ENCODE results near the gene CARD8. TPM values are rescaled to one million over a fixed set of nuclear protein-coding genes. Genes with fewer than 3 reads are reported as not detected.

The CARD8 gene
- polyA plus RNA-seq, 3 donors from 2014 or later, result 74.2 to 109 (median 86.3) TPM

GRCh38 chr19:48194041-48194843 is 61.5 kb downstream of the CARD8 start:
- Mint-ChIP-seq H3K4me3 (no peak overlapping the region), H3K9me3 (peaks cover 0 to 2% (median 0%) of the 10 kb centered on the region in 6 donors), H3K4me1 (peaks cover 3 to 8% of the 10 kb centered on the region in 2 donors), H3K27me3 (ENCODE audit: low read depth in 3 of 3) (peaks cover 0 to 3% (median 1%) of the 10 kb centered on the region in 3 donors), H3K27ac (no peak overlapping the region), H3K36me3 (peaks cover 0 to 6% (median 4%) of the 10 kb centered on the region in 3 donors)
- DNase-seq, result no peak

- Mint-ChIP-seq H3K36me3 (peaks cover 3 to 10% (median 5%) of the 10 kb centered on the region in 3 donors), H3K27me3 (ENCODE audit: low read depth in 3 of 3) (peaks cover 0 to 2% (median 1%) of the 10 kb centered on the region in 3 donors), H3K27ac (no peak overlapping the region), H3K9me3 (peaks cover 0 to 2% (median 0%) of the 10 kb centered on the region in 6 donors), H3K4me1 (peaks cover 3 to 8% of the 10 kb centered on the region in 2 donors), H3K4me3 (no peak overlapping the region)
- DNase-seq, result no peak
Measured at GRCh38 chr19:48192750-48193149, 63.0 kb downstream of the CARD8 start.

- Mint-ChIP-seq H3K9me3 (peaks cover 0 to 2% (median 0%) of the 10 kb centered on the region in 6 donors), H3K27ac (peak overlapping the region in 1 of 6 donors; percentile 60), H3K36me3 (peaks cover 3 to 12% (median 7%) of the 10 kb centered on the region in 3 donors), H3K4me3 (no peak overlapping the region), H3K27me3 (ENCODE audit: low read depth in 3 of 3) (peaks cover 0 to 2% (median 1%) of the 10 kb centered on the region in 3 donors), H3K4me1 (peaks cover 3 to 8% of the 10 kb centered on the region in 2 donors)
- DNase-seq, result no peak
Measured at GRCh38 chr19:48190885-48191284, 64.8 kb downstream of the CARD8 start.

- peak in 2 of 3 donors; percentile 19 to 23 for DNase-seq
Measured at GRCh38 chr19:48190288-48190884, 65.3 kb downstream of the CARD8 start.

DNA sequence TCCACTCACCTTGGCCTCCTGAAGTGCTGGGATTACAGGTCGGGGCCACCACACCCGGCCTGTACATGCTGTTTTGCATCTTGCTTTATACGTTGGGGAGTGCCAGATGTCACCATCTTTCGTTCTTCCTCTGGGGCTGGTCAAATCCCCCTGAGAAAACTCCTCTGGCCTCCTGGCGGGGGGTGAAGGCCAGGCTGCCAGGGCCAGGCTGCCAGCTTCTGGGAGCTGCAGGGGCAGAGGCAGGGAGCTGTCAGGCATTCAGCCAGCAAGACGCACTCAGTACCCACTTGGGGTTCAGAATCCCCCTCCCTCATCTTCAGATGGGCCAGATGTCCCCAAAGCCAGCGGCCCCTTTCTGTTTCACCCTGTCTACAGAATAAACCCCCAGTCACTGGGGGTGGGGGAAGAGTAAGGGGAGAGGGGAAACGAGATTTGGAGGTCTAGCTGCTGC is 69.1 kb downstream of the CARD8 start:
- no peak for DNase-seq
- H3K27me3 Mint-ChIP-seq (ENCODE audit: low read depth in 3 of 3), result peaks cover 0 to 3% (median 1%) of the 10 kb centered on the region in 3 donors
- H3K27ac Mint-ChIP-seq, result no peak overlapping the region
- H3K36me3 Mint-ChIP-seq, result peaks cover 6 to 17% (median 9%) of the 10 kb centered on the region in 3 donors
- peaks cover 0 to 1% of the 10 kb centered on the region in 2 donors for H3K4me1 Mint-ChIP-seq
- peaks cover 0 to 1% (median 0%) of the 10 kb centered on the region in 6 donors for H3K9me3 Mint-ChIP-seq
- H3K4me3 Mint-ChIP-seq, result no peak overlapping the region

More at GRCh38 chr19:48190288-48190884, 65.3 kb downstream of the CARD8 start:
- no peak overlapping the region for H3K27ac Mint-ChIP-seq
- H3K4me3 Mint-ChIP-seq, result no peak overlapping the region
- H3K36me3 Mint-ChIP-seq, result peaks cover 3 to 12% (median 7%) of the 10 kb centered on the region in 3 donors
- peaks cover 0 to 1% (median 0%) of the 10 kb centered on the region in 3 donors for H3K27me3 Mint-ChIP-seq (ENCODE audit: low read depth in 3 of 3)
- peaks cover 0 to 2% (median 0%) of the 10 kb centered on the region in 6 donors for H3K9me3 Mint-ChIP-seq
- peaks cover 3 to 8% of the 10 kb centered on the region in 2 donors for H3K4me1 Mint-ChIP-seq

- no peak overlapping the region for H3K27ac Mint-ChIP-seq
- DNase-seq, result no peak
- peaks cover 10 to 21% (median 14%) of the 10 kb centered on the region in 3 donors for H3K36me3 Mint-ChIP-seq
Measured at GRCh38 chr19:48186015-48186414, 69.7 kb downstream of the CARD8 start.

DNA sequence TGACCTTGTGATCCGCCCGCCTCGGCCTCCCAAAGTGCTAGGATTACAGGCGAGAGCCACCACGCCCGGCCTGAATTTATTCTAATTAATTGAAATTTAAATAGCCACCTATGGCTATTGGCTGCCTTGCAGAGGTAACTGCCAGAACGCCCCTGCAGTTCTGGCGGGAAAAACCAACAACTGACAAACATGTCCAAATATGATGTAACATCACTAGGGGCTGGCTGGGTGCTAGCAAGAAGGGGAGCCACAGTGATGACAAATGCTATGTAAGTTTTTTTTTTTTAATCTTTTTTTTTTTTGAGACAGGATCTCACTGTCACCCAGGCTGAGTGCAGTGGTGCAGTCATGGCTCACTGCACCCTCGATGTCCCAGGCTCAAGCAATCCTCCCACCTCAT is 72.4 kb downstream of the CARD8 start:
- no peak overlapping the region for H3K4me3 Mint-ChIP-seq
- H3K9me3 Mint-ChIP-seq, result peaks cover 0 to 1% (median 0%) of the 10 kb centered on the region in 6 donors
- H3K36me3 Mint-ChIP-seq, result peaks cover 12 to 17% (median 13%) of the 10 kb centered on the region in 3 donors
- no peak overlapping the region for H3K27ac Mint-ChIP-seq
- H3K27me3 Mint-ChIP-seq (ENCODE audit: low read depth in 3 of 3), result peaks cover 0 to 2% (median 1%) of the 10 kb centered on the region in 3 donors
- DNase-seq, result no peak
- no peaks in the 10 kb centered on the region for H3K4me1 Mint-ChIP-seq

More at GRCh38 chr19:48186015-48186414, 69.7 kb downstream of the CARD8 start:
- peaks cover 0 to 1% (median 0%) of the 10 kb centered on the region in 6 donors for H3K9me3 Mint-ChIP-seq
- H3K4me3 Mint-ChIP-seq, result no peak overlapping the region
- peaks cover 0 to 1% of the 10 kb centered on the region in 2 donors for H3K4me1 Mint-ChIP-seq
- peaks cover 0 to 3% (median 1%) of the 10 kb centered on the region in 3 donors for H3K27me3 Mint-ChIP-seq (ENCODE audit: low read depth in 3 of 3)

DNA sequence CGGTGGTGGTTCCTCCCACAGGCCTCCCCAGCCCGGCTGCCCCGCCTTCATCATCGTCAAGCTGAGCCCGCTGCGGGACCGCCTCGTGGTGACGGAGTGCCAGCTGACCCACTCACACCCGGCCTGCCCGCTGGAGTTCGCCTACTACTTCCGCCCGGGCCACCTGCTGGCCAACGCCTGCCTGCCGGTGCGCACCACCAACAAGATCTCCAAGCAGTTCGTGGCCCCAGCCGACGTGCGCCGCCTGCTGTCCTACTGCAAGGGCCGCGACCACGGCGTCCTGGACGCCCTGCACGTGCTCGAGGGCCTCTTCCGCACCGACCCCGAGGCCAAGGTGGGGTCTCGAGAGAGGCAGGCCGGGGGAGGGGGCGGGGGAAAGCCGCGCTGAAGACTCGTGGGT is 73.3 kb downstream of the CARD8 start:
- DNase-seq, result no peak
- no peaks in the 10 kb centered on the region for H3K4me1 Mint-ChIP-seq
- H3K4me3 Mint-ChIP-seq, result no peak overlapping the region
- peaks cover 0 to 2% (median 1%) of the 10 kb centered on the region in 3 donors for H3K27me3 Mint-ChIP-seq (ENCODE audit: low read depth in 3 of 3)
- H3K36me3 Mint-ChIP-seq, result peaks cover 10 to 14% (median 12%) of the 10 kb centered on the region in 3 donors
- H3K27ac Mint-ChIP-seq, result no peak overlapping the region
- H3K9me3 Mint-ChIP-seq, result peaks cover 0 to 1% (median 0%) of the 10 kb centered on the region in 6 donors

DNA sequence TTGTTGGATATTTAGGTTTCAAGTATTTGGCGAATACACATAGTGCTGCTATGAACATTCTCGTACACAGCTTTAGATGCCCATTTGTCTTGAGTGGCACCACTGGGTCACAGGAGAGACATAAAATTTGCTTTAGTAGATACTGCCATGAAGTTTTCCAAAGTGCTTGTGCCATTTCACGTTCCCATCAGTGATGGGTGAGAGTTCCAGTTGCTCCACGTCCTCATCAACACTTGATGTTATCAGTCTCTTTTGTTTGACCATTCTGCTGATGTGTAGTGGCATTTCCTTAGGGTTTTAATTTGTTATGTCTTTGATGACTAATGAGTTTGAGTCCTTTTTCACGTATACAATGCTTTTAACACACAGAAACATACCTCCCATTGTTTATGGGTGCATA is 74.2 kb downstream of the CARD8 start:
- Mint-ChIP-seq H3K36me3 (peaks cover 10 to 14% (median 12%) of the 10 kb centered on the region in 3 donors), H3K27ac (no peak overlapping the region), H3K9me3 (peaks cover 0 to 1% (median 0%) of the 10 kb centered on the region in 6 donors), H3K27me3 (ENCODE audit: low read depth in 3 of 3) (peaks cover 0 to 2% (median 1%) of the 10 kb centered on the region in 3 donors), H3K4me1 (no peaks in the 10 kb centered on the region), H3K4me3 (no peak overlapping the region)
- DNase-seq, result no peak

GRCh38 chr19:48176226-48176625 is 79.5 kb downstream of the CARD8 start:
- Mint-ChIP-seq H3K27me3 (ENCODE audit: low read depth in 3 of 3) (peaks cover 0 to under 1% (median 0%) of the 10 kb centered on the region in 3 donors), H3K36me3 (peaks cover 11 to 16% (median 14%) of the 10 kb centered on the region in 3 donors), H3K4me3 (no peak overlapping the region), H3K9me3 (no peaks in the 10 kb centered on the region), H3K27ac (peak overlapping the region in 2 of 6 donors; percentile 15 to 64), H3K4me1 (peaks cover 4 to 6% of the 10 kb centered on the region in 2 donors)
- no peak for DNase-seq

- H3K27me3 Mint-ChIP-seq (ENCODE audit: low read depth in 3 of 3), result peaks cover 0 to 5% (median 0%) of the 10 kb centered on the region in 3 donors
Measured at GRCh38 chr19:48175578-48175977, 80.1 kb downstream of the CARD8 start.

DNA sequence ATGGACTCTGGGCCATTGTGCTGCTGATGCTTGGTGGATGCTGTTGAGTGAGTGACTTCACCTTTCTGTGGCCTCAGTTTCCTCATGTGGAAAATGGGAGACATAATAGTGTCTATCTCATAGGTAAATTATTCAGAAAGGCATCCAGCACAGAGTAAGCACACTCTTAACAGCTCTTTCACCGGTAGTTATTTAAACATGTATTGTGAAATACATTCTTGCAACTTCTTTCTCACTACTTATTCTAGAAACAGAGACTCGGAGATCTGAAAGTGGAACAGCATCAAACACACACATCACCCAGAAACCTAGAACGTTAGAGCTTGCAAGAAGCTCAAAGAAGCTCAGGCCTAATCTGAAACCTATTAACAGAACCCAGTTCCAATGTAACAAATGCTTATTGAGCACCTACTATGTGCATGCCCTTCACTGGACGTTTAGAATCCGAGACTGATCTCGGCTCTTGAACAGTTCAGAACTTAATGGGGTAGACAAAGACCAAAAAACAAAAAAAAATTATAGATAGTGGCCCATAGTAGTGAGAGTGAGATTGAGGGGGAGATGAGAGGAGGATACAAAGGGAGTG is 81.2 kb downstream of the CARD8 start:
- DNase-seq, result no peak
- H3K4me3 Mint-ChIP-seq, result no peak overlapping the region
- peaks cover 12% of the 10 kb centered on the region in 2 donors for H3K4me1 Mint-ChIP-seq
- peaks cover 5 to 12% (median 7%) of the 10 kb centered on the region in 3 donors for H3K27me3 Mint-ChIP-seq (ENCODE audit: low read depth in 3 of 3)
- peaks cover 10 to 16% (median 13%) of the 10 kb centered on the region in 3 donors for H3K36me3 Mint-ChIP-seq
- H3K27ac Mint-ChIP-seq, result no peak overlapping the region
- H3K9me3 Mint-ChIP-seq, result no peaks in the 10 kb centered on the region

More at GRCh38 chr19:48175578-48175977, 80.1 kb downstream of the CARD8 start:
- peak overlapping the region in 3 of 6 donors; percentile 32 to 65 (median 36) for H3K27ac Mint-ChIP-seq
- no peaks in the 10 kb centered on the region for H3K9me3 Mint-ChIP-seq
- peaks cover 10 to 12% of the 10 kb centered on the region in 2 donors for H3K4me1 Mint-ChIP-seq
- no peak for DNase-seq
- peaks cover 10 to 17% (median 13%) of the 10 kb centered on the region in 3 donors for H3K36me3 Mint-ChIP-seq
- H3K4me3 Mint-ChIP-seq, result no peak overlapping the region

DNA sequence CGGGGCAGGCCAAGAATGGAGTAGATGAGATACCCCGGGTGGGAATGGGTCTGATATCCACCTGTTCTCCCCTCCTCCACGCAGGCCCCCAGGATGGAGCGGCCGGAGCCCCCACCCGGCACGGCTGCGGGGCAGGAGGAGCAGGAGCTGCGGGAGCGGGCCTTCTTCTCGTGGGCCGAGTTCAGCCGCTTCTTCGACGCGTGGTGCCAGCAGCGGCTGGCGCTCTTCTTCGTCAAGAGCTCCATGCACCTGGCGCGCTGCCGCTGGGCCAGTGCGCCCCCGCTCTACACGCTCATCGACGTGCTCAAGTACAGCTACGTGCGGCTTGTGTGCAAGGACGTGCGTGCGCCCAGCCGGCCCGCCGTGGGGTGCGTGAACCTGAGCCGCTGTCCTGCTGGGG is 84.0 kb downstream of the CARD8 start:
- Mint-ChIP-seq H3K27me3 (ENCODE audit: low read depth in 3 of 3) (peaks cover 7 to 12% (median 9%) of the 10 kb centered on the region in 3 donors), H3K4me3 (peak overlapping the region in 2 of 5 donors; percentile 97), H3K27ac (peak overlapping the region in 2 of 6 donors; percentile 77 to 84), H3K36me3 (peaks cover 10 to 13% (median 13%) of the 10 kb centered on the region in 3 donors), H3K9me3 (no peaks in the 10 kb centered on the region), H3K4me1 (peaks cover 22 to 23% of the 10 kb centered on the region in 2 donors)
- DNase-seq, result no peak

Data from immature natural killer cell (primary cell).